Bladder microvascular endothelial cell (primary cell): ENCODE results near the gene INKA1. TPM values are rescaled to one million over a fixed set of nuclear protein-coding genes. Genes with fewer than 3 reads are reported as not detected.

ENCODE experiments used
- total RNA-seq: library from RNA; depleted of rRNA; stranded (reverse); fragments of >200 nt; gene quantifications from 2 replicates; pipeline ENCODE4 v1.2.3, GENCODE V29; 2014

The INKA1 gene
- 15.4 and 38.2 TPM in 2 replicates for total RNA-seq

DNA sequence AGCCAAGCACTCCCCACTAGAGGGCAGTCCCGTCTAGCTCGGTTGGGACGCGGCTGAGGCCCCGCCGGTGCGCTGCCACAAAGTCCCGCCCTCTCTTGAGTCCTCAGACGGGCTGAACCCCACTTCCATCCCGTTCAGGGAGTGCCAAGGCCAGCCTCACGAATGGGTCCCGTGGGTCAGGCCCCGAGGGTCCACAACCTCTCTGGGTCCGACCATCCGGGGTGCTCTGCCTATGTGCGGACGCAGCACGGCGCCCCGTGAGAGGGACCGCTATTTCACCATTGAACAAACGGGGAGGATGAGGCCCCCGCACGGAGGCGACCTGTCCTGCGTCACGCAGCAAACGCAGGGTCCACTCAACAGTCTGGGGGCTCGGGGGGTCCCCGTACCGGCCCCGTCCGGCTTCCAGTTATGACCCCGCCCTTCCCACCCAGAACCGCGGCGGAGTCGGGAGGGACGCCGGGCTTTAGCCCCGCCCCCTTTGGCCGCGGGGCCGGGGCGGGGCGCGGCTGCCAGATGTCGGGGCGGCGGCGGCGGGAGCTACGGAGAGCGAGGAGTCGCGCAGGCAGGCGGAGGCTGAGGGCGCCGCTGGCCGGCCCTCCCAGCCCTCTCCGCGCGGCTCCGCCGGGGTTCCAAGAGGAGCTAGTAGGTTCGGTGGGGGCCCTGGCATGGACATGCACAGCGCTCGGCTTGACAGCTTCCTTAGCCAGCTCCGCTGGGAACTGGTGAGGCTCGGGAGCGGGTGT is at the start of gene INKA1:
INKA1 (plus strand) TSS at position 543 of the 746 bp plus-strand sequence; CDS start at position 675, 132 bp downstream.

DNA sequence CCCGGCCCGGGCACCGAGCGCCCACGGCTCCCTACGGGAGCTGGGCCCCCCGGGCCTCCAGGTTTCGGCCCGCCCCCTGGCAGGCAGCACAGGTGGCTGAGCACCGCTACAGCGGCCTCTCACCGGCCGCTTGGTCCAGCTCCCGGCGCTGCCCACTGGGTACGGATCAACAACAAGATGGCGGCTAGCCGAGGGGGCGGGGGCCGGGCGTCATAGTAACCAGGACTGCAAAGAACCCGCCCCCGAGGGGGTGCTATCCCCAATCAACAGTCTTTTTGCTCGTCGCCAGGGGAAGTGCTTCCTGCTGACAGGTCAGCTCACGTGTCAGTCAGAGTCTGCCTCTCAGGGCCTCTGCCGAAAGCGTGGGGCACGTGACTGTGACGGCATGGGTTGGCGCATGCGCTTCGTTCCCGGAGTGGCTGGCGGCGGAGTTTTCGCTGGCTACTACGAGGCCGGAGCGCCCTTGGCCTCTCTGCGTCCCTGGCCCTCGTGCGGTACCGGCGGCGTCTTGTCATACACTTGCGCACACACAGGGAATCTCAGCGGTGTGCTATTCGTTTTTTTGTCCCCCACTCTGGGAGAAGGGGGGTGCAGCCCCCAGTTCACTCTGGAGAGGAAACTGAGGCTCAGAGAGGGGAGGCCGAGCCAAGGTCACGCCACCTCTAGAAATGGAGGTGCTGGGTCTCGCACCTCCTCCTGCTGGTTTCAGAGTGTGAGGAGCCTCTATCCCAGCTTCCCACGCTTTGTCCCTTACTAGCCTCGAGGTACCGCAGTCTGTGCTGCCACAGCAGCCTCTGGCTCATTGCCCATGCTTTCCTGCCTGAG is 16.5 kb upstream of the INKA1 start, which contains the start of gene IP6K1:
IP6K1 (minus strand) TSS at position 186 of the 825 bp plus-strand sequence. CDS start 38,502 bp downstream, outside the sequence.

DNA sequence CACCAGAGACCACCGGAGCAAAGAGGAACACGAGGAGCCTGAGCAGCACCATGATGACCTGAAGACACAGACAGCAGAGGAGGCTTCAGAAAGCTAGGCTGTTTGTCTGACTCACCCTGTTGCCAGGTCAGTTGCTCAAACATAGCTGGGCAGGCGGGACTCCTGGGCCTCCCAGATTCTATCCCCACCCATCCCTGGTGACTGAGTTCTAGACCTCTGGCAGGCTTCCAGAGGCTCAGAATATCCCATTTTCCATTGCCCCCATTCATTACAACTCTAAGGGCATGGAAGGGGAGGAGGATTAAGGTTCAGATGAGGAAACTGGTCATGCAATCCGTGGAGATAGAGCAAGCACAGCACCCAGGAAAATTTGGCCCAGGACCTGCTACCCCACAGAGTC is 3.3 kb upstream of the INKA1 start, which contains the start of gene CDHR4:
CDHR4 (minus strand) TSS at position 113 of the 400 bp plus-strand sequence; CDS start at position 52, 61 bp downstream.

DNA sequence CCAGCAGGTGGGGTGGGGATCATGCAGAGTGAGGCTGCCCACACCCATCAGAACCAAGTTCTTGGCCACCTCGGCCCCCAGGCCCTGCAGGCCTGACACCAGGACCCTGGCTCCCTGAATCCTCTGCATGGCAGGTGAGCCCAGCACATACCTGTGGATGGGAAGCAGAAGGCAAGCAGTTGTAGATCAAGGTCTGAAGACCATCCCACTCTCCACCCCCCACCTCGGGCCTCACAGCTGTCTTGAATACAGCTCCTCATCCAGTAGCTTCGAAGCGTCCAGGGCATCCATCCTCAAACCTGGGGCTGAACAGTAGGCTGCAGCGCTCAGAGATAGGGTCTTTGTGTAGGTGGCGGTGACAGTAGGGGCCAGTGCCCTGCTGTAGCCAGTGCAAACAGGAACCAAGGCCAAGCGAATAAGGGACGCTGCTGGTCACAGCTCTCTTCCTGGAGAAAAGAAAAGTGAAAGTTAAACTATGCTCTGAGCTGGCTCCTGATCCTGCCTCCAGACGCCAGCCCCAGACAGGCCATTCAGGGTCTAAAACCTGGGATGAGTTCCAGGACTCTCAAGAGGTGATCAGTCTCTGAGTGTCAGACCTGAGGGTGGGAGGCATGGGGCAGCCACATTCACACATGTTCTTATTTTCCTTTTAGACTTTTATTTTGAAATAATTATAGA is 10.6 kb downstream of the INKA1 start, which contains the start of gene UBA7:
UBA7 (minus strand) TSS at position 457 of the 678 bp plus-strand sequence; CDS start at position 291, 166 bp downstream.

Other genes with a start within 250 kb of the INKA1 start
- gene BSN, start 248.8 kb upstream of the INKA1 start, total RNA-seq: under 0.01 and 0.06 TPM in 2 replicates
- 86.5 and 87.7 TPM in 2 replicates for gene APEH, start 128.9 kb upstream of the INKA1 start, total RNA-seq
- gene MST1, start 113.8 kb upstream of the INKA1 start, total RNA-seq: 1.1 and 4.0 TPM in 2 replicates
- 17.2 and 37.1 TPM in 2 replicates for gene RNF123, start 113.7 kb upstream of the INKA1 start, total RNA-seq
- not detected in 2 replicates for gene AMIGO3, start 83.6 kb upstream of the INKA1 start, total RNA-seq
- gene GMPPB, start 79.3 kb upstream of the INKA1 start, total RNA-seq: 22.8 and 39.5 TPM in 2 replicates
- 34.6 and 66.0 TPM in 2 replicates for gene IP6K1, start 16.7 kb upstream of the INKA1 start, total RNA-seq
- not detected in 2 replicates for gene CDHR4, start 3.4 kb upstream of the INKA1 start, total RNA-seq
- gene UBA7, start 10.7 kb downstream of the INKA1 start, total RNA-seq: 42.7 and 44.2 TPM in 2 replicates
- gene TRAIP, start 53.3 kb downstream of the INKA1 start, total RNA-seq: 5.2 and 6.0 TPM in 2 replicates
- not detected in 2 replicates for gene CAMKV, start 66.6 kb downstream of the INKA1 start, total RNA-seq
- gene MST1R, start 100.6 kb downstream of the INKA1 start, total RNA-seq: 0.81 and 1.0 TPM in 2 replicates
- 9.4 and 16.9 TPM in 2 replicates for gene MON1A, start 126.5 kb downstream of the INKA1 start, total RNA-seq
- gene RBM6, start 136.9 kb downstream of the INKA1 start, total RNA-seq: 25.9 and 60.7 TPM in 2 replicates